SK-N-SH treated with all-trans-retinoic acid at 6 μM for 48 hours (cell line): ENCODE data around the gene CCDC68.

Experiments used
- ARNTL ChIP-seq: fragments of 450-650 bp; formaldehyde crosslinking; IDR thresholded peaks from 2 replicates; pipeline ENCODE4 v1.5.0; 2020; ENCODE audit warnings: low read depth, mild to moderate bottlenecking, moderate library complexity, borderline replicate concordance
- CSDC2 ChIP-seq: fragments of 250-450 bp; sonication (Bioruptor Pico); IDR thresholded peaks from 2 replicates; pipeline ENCODE4 v1.5.0; 2020; ENCODE audit warnings: mild to moderate bottlenecking, moderate library complexity
- ESRRG ChIP-seq: fragments of 250-450 bp; sonication (Bioruptor Pico); IDR thresholded peaks from 2 replicates; pipeline ENCODE4 v1.6.1; 2021; ENCODE audit warnings: mild to moderate bottlenecking
- GLIS3 ChIP-seq: fragments of 250-450 bp; sonication (Bioruptor Pico); IDR thresholded peaks from 2 replicates; pipeline ENCODE4 v1.5.0; 2020; ENCODE audit warnings: mild to moderate bottlenecking, moderate library complexity
- ISL1 ChIP-seq: fragments of 250-450 bp; sonication (Bioruptor Pico); IDR thresholded peaks from 2 replicates; pipeline ENCODE4 v2.1.2; 2022; ENCODE audit warnings: mild to moderate bottlenecking, moderate library complexity
- PPARA ChIP-seq: fragments of 250-450 bp; sonication (Bioruptor Pico); IDR thresholded peaks from 2 replicates; pipeline ENCODE4 v1.5.0; 2020; ENCODE audit warnings: mild to moderate bottlenecking, borderline replicate concordance
- ZC3H10 ChIP-seq: fragments of 250-450 bp; sonication (Bioruptor Pico); IDR thresholded peaks from 2 replicates; pipeline ENCODE4 v1.5.1; 2021; ENCODE audit warnings: mild to moderate bottlenecking, moderate library complexity
- ZFP3 ChIP-seq: fragments of 250-450 bp; sonication (Bioruptor Pico); IDR thresholded peaks from 2 replicates; pipeline ENCODE4 v1.5.0; 2020; ENCODE audit warnings: mild to moderate bottlenecking, moderate library complexity
- ZFP30 ChIP-seq: fragments of 450-650 bp; formaldehyde crosslinking; IDR thresholded peaks from 2 replicates; pipeline ENCODE4 v1.5.0; 2022; ENCODE audit warnings: mild to moderate bottlenecking, moderate library complexity
- ZNF565 ChIP-seq: fragments of 450-650 bp; formaldehyde crosslinking; conservative IDR thresholded peaks from 2 replicates; pipeline ENCODE4 v1.5.0; 2020; ENCODE audit warnings: low read depth, mild to moderate bottlenecking, moderate library complexity
- TF ChIP-seq, protein P1 (sequence below): fragments of 250-450 bp; sonication (Bioruptor Pico); IDR thresholded peaks from 2 replicates; pipeline ENCODE4 v1.5.1; 2020; ENCODE audit warnings: low read depth, mild to moderate bottlenecking, moderate library complexity
- TF ChIP-seq, protein P2 (sequence below): fragments of 250-450 bp; sonication (Bioruptor Pico); IDR thresholded peaks from 2 replicates; pipeline ENCODE4 v1.8.0; 2021; ENCODE audit warnings: low read depth, mild to moderate bottlenecking, moderate library complexity, borderline replicate concordance
- TF ChIP-seq, protein P3 (sequence below): fragments of 250-450 bp; sonication (Bioruptor Pico); IDR thresholded peaks from 2 replicates; pipeline ENCODE4 v1.8.0; 2020; ENCODE audit warnings: mild to moderate bottlenecking, moderate library complexity, borderline replicate concordance

DNA sequence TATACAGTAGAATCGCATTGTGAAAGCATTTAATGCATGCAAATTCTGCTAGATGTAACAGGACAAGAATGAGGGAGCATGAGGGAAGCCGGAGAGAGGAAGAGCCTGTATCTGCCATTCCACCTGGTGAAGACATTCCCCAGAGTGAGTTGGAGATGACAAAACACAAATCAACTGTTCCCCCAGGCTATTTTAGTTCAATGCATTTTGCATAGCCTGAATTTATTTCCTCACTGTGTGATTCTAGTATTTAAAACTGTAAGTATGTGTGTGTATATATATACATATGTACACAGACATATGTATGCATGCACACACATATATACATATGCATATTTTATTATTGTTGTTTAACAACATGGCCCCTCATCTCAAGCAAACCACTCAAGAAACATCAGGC lies 54.7 kb downstream of the CCDC68 start:
- TF ChIP-seq, protein P1, sequence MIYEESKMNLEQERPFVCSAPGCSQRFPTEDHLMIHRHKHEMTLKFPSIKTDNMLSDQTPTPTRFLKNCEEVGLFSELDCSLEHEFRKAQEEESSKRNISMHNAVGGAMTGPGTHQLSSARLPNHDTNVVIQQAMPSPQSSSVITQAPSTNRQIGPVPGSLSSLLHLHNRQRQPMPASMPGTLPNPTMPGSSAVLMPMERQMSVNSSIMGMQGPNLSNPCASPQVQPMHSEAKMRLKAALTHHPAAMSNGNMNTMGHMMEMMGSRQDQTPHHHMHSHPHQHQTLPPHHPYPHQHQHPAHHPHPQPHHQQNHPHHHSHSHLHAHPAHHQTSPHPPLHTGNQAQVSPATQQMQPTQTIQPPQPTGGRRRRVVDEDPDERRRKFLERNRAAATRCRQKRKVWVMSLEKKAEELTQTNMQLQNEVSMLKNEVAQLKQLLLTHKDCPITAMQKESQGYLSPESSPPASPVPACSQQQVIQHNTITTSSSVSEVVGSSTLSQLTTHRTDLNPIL (CRISPR knock-in tag) = no peak
- TF ChIP-seq, protein P2, sequence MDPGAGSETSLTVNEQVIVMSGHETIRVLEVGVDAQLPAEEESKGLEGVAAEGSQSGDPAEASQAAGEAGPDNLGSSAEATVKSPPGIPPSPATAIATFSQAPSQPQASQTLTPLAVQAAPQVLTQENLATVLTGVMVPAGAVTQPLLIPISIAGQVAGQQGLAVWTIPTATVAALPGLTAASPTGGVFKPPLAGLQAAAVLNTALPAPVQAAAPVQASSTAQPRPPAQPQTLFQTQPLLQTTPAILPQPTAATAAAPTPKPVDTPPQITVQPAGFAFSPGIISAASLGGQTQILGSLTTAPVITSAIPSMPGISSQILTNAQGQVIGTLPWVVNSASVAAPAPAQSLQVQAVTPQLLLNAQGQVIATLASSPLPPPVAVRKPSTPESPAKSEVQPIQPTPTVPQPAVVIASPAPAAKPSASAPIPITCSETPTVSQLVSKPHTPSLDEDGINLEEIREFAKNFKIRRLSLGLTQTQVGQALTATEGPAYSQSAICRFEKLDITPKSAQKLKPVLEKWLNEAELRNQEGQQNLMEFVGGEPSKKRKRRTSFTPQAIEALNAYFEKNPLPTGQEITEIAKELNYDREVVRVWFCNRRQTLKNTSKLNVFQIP (CRISPR knock-in tag) = no peak
- TF ChIP-seq ZFP3 (CRISPR knock-in tag) (no peak), ZNF565 (CRISPR knock-in tag) (no peak), ISL1 (CRISPR knock-in tag) (no peak), ESRRG (CRISPR knock-in tag) (no peak), PPARA (no peak), ZC3H10 (CRISPR knock-in tag) (no peak), CSDC2 (no peak), ZFP30 (CRISPR knock-in tag) (no peak), GLIS3 (CRISPR knock-in tag) (no peak), ARNTL (no peak)
- TF ChIP-seq, protein P3, sequence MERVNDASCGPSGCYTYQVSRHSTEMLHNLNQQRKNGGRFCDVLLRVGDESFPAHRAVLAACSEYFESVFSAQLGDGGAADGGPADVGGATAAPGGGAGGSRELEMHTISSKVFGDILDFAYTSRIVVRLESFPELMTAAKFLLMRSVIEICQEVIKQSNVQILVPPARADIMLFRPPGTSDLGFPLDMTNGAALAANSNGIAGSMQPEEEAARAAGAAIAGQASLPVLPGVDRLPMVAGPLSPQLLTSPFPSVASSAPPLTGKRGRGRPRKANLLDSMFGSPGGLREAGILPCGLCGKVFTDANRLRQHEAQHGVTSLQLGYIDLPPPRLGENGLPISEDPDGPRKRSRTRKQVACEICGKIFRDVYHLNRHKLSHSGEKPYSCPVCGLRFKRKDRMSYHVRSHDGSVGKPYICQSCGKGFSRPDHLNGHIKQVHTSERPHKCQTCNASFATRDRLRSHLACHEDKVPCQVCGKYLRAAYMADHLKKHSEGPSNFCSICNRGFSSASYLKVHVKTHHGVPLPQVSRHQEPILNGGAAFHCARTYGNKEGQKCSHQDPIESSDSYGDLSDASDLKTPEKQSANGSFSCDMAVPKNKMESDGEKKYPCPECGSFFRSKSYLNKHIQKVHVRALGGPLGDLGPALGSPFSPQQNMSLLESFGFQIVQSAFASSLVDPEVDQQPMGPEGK = no peak
